HG03039 (cell line): ENCODE data around the gene VASN.
A peak's percentile ranks its signal among the peaks of the same experiment; 100 is the strongest.

ENCODE experiments used
- ATAC-seq: cut with Tn5 transposase; IDR thresholded peaks from one replicate; pipeline ENCODE4 v1.9.1; 2021; ENCODE audit warnings: mild to moderate bottlenecking, moderate library complexity; ENCODE audit not compliant: unreplicated experiment

VASN gene

DNA sequence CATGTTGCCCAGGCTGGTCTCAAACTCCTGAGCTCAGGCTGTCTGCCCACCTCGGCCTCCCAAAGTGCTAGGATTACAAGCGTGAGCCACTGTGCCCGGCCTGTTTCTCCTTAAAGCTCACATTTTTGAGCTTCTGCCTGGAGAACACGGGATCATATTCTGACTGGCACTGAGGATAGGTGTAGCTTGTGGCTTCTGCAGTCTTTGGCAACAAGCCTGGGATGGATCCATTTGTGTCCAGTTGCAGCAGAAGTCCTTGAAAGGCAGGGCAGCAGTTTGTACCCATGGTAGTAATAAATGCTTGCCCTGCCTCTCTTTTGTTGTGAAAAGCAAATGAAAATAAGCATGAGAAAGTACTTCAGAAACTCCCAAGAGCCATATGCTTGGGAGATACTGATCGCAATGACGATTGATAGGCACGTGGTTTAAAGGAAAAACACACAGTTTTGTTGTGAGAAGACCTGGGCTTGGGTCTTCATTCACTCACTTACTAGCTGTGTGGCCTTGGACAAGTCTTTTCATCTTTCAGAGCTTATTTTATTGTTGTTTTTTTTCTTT lies 47.8 kb downstream of the VASN start:
- no peak for ATAC-seq

DNA sequence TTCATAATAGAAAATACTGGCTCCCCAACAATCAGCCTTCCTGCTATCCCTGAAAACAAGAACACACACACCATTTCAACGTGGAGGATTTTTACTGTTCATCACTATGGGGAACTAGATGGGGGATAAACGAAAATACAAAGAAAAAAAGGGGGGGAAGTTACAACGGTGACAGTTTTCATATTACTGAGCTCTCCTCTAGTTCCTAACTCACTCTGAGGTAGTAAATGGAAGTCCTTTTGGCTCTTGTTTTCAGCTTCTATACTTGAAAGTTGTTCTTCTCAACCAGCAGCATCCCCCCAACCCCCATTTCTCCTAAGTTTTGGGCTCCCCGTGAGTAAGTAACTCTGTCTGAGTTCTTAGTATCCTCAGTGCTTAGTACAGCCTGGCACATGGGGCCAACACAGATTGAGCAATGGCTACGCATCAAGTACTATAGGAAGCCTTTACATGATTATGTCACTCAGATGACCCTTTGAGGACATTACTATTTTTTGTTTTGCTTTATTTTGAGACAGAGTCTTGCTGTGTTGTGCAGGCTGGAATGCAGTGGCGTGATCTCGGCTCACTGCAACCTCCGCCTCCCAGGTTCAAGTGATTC lies 49.0 kb downstream of the VASN start:
- no peak for ATAC-seq

DNA sequence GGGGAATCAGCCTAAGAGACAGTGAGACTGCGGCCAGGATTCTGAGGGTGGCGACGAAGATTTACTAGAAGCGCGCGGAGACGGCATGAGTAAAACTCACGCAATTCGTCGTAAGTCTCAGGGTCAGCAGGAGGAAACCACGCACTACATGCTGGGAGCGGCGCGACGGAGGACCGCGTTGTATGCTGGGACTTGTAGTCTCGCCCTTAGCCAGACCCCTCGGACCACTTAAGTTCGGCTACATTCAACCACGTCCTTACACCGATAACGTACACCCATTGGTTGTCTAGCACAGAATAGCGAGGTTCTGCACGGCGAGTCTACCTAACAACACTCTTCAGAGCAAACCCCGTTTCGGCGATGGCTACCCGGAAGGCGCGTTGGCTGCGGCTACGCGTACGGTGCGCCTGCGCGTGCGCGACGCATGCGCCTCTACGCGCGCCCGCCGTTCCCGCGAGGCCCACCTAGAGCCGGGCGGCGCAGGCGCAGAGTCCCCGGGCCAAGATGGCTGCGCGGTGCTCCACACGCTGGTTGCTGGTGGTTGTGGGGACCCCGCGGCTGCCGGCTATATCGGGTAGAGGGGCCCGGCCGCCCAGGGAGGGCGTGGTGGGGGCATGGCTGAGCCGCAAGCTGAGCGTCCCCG lies 53.9 kb downstream of the VASN start, which contains the start of gene DNAJA3:
Gene DNAJA3, plus strand, starts transcription at position 491 of the 643 bp plus-strand sequence. Its CDS starts 14 bp downstream, at position 505.
- peak; percentile 79 for ATAC-seq

DNA sequence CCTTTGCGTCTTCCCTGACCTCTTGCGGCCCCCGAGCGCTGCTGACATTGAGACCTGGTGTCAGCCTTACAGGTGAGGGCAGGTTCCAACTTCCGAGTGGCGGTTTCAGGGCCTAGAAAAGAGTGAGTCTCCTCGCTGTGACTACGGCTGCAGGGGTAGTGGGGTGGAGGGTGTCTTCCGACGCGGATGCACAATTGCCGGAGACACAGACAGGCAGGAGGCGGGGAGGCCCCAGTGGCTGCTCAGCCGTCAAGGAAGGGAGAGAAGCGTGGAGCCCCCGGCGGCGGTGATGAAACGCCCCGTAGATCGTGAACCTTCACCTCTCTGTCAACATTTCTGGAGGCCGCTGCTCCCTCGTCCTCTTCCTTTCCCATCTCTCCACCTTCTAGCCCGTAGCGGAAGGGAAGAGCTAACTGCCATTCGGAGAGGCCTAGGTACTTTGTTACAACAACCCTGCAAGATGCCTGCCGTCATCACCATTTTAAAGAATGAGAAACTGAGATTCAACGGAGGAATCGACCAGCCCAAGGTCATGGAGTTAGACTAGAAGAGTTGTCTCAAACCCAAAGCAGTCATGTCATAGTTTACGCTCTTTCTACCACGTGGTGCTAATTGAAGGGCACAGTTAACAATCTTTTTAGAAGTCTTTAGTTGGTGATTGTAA lies 54.5 kb downstream of the VASN start:
- ATAC-seq, result peak; percentile 17

DNA sequence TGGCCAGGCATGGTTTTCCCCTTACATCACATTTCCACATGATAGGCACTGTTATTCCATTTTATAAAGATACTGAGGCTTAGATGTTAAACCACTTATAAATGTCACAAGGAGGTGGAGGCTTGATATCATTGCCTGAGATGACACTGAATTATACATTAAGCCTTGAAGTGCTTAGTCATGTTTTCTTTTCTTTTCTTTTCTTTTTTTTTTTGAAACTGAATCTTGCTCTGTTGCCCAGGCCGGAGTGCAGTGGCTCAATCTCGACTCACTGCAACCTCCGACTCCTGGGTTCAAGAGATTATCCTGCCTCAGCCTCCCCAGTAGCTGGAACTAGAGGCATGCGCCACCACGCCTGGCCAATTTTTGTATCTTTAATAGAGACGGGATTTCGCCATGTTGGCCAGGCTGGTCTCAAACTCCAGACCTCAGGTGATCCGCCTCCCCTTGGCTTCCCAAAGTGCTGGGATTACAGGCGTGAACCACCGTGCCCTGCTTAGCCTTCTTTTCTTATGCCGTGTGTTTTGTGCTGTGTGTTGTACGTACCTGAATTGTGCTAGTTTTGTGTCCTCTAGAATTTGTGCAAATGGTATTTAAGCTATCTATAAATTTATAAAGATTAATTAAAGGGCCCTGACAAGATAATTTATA lies 55.2 kb downstream of the VASN start:
- no peak for ATAC-seq

DNA sequence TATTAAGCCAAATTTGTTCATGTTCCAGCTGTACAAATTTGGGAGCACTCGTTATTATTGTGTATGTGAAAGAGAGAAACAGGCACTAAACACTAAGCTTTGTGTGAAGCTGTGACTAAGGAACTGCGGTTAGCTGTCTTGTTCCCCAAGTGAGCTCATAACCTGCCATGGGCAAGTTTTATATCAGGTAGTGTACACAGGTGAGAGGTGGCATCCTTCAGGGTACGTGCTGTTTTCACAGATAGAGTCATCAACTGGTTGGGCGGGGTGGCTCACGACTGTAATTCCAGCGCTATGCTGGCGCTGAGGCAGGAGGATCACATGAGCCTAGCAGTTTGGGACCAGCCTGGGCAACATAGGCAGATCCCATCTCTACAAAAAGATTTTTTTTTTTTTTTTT lies 56.9 kb downstream of the VASN start:
- ATAC-seq, result no peak

DNA sequence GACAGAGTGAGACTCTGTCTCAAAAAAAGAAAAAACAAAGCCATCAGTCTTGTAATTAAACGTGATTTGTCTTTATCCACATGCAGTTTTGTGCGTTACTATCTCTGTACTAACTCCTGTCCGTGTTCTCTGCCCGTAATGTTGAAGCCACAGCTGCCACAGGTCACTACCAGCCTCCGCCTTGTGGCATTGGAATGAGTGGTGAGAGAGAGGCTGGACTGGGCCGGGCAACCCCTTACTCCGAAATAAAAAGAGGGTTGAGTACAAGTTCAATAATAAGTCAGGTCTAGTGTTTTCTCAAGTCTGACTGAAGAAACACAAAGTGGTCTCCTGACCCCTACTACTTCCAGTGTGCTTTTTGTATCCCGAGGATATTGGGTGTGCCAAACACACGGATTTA lies 59.4 kb downstream of the VASN start:
- ATAC-seq, result no peak
